HG03139 (cell line): ENCODE measurements around the gene AIFM1.
"Not testable (repeated sequence)": the region's sequence is repeated elsewhere in the genome, so short reads cannot be mapped to it uniquely, and the experiment has no call there.

Experiments used
- ATAC-seq: cut with Tn5 transposase; IDR thresholded peaks from one replicate; pipeline ENCODE4 v1.9.1; 2021; ENCODE audit not compliant: unreplicated experiment

AIFM1 gene

DNA sequence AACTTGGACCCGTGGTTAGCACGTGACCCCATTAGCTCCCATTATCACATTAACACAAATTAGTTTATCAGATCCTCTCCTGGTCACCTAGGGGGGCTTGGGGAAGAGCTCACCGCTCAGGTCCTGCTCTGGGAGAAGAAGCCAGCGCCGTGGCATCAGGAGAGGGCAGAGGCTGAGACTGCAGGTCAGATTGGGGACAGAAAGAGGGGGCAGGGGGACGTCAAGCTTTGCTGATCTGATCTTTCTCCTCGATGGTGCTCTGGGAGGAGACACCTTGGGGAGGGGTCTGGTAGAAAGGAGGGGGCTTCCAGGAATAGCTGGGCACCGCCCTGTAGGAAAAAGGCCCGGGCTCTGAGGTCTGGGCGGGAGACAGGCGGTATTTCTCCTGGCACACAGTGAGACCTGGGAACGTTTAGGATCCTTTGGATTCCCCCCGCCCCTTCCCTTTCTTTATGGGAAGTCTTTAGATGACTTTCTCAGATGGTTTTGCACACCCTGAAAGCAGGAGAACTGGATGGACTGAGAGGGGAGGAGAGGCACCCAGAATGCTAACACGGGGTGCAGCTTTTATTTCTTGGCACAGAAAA lies 46.2 kb downstream of the AIFM1 start:
- no peak for ATAC-seq

DNA sequence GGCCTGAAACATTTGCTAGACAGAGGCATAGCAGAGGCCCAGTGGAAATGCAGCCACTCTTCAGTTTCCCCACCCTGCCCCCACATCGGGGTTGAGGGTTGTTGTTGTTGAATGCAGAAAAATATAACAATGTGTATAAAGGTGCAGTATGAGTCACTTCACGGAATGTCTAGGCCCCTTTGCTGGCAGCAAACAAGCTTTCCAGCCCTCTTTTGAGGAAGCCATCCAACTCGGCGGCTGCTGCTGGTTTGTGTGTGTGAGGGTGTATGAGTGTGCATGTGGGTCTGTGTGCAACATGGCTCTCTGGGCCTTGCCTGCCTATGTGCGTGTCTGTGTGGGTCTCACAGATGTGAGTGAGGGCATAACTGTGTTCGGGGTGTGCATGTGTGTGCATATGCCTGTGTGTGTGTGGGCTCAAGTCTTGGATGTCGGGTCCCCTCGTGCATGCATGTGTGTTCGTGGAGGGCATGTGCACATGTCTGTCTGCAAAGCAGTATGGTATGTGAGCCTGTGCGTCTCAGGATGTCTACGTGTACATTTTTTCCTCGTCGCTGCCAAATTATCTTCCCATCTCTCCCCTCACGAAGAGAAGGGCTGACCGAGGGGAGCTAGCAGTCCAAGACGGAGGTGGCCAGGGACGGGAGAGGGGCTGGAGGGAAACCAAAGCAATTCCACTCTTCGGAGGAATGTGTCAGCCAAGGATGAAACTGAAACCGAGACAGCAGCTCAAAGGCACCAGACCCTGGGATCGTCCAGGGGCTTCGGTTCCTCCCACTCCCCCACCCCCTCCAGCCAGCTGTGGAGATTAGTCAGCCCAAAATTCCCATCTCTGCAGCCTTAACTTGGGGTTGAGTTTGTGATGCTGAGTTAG lies 47.0 kb downstream of the AIFM1 start:
- ATAC-seq, result no peak

- ATAC-seq, result no peak
Measured at GRCh38 chrX:130117166-130117565, 48.5 kb downstream of the AIFM1 start.

DNA sequence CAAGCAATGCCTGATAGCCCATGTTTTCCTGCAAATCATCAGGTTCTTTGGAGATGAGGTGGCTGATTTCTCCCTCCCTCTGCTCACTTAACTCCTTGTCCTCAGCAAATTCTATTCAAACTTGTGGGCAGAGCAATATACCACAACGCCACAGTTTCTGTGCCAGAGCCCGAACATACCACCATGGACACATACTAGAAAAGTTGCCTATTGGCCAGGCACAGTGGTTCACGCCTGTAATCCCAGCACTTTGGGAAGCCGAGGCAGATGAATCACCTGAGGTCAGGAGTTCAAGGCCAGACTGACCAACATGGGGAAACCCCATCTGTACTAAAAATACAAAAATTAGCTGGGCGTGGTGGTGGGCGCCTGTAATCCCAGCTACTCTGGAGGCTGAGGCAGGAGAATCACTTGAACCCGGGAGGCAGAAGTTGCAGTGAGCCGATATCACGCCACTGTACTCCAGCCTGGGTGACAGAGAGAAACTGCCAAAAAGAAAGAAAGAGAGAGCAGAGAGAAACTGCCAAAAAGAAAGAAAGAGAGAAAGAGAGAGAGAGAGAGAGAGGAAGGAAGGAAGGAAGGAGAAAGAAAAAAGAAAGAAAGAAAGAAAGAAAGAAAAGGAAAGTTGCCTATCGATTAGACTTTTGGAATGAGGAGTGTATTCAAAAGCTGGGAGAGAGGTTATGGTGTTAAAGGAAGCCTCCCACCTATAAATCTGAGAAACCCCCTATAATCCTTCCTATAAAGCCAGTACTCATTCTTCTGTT lies 50.3 kb downstream of the AIFM1 start:
- ATAC-seq, result not testable (repeated sequence)

DNA sequence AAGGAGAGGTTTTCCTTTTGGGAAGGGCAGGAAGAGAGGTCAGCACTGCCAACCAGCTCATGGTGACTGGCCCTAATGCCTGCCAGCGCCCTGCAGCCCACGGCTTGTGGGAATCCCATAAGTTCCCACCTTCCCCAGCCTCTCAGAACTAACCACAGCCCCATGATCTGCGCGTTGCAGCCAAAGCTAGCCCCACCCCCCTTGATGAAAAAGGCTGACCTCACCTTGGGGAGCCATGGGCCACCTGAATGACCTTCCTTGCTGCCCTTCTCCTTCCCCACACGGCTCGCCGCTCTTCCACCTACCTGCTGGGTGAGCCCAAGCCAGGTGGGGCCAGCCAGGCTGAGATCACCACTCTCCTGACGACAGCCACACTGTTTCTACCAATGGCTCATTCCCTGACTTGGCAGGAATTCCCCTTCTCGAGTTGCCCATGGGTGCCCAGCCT lies 51.5 kb downstream of the AIFM1 start:
- ATAC-seq, result no peak

- no peak for ATAC-seq
Measured at GRCh38 chrX:130111220-130112154, 54.2 kb downstream of the AIFM1 start.

- ATAC-seq, result no peak
Measured at GRCh38 chrX:130110379-130111219, 55.0 kb downstream of the AIFM1 start, which contains the start of gene ELF4. TSS of gene ELF4 (minus strand) at chrX:130110497. CDS start at chrX:130081330, 29,167 bp downstream.

- no peak for ATAC-seq
Measured at GRCh38 chrX:130109429-130110378, 55.9 kb downstream of the AIFM1 start.

DNA sequence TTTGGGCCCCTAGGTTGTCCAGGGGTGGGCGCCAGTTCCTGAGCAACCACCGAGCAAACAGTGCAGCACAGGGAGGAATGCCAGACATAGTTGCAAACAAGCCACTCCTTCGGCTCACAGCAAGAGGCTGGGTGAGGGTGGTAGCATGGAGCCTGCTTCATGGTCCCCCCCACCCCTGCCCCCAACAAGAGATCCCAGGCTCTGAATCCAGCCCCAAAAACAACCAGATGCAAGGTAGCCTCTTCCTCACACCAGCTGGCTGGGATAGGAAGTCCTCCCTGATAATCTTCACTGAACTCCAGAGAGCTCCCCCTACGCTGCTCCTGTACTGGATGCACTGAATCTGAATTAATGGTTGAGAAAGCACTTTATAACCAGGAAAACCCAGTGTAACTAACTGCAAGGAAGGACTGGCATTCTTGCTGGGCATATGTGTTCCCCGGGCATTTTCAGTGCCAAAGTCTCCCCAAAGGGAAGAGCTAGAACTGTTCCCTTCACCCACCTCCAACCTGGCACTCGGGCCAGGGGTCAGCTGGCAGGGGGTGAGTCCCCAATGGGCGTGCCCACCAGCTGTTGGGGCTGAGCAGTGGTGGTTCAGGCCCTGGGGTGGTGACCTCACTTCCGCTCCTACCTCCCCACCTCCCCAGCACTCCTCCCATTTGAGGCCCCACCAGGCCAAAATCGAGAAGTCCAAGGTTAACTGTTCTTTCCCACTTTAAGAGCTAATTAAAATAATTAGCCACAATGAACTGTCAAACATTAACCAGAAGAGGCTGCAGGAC lies 56.8 kb downstream of the AIFM1 start:
- peak; percentile 75 for ATAC-seq

GRCh38 chrX:130106071-130106470 lies 59.6 kb downstream of the AIFM1 start:
- ATAC-seq, result no peak

DNA sequence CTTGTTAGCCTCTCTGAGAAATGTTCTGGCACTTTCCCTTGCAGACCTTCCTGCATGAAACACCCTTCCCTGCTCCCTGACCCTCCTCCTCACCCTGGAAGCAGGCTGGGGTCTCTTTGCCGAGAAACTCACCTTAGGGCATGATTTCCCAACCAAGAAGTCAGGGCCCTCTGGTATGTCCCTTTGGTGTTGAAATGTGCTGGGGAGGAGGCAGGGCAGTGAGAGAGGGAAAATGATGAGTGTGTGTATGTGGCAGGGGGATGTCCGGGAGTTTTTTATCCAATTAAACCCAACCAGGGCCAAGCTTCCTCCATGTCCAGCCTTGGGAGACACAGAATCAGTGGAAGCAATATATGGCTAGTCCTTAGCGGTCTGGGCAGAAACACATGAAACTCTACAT lies 60.4 kb downstream of the AIFM1 start:
- ATAC-seq, result no peak

- ATAC-seq, result no peak
Measured at GRCh38 chrX:130103605-130104004, 62.0 kb downstream of the AIFM1 start.

DNA sequence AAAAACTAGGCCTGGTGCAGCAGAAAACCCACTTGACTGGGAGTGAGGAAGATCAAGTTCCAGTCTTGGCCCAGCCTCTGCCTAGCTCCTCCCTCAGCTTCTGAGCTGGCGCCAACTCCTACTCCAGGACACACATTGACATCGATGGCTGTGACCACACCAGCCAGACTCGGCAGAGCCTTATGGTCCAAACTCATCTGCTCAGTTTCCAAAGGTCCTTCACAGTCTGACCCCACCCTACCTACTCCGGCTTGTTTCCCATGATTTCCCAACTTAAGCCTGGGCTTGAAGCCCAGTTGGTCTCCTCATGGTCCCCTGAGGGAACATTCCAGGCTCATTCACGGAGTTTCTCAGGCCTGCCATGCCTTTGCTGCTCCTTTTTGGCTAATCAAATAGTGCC lies 65.5 kb downstream of the AIFM1 start:
- ATAC-seq, result no peak

GRCh38 chrX:130098210-130098552 lies 67.5 kb downstream of the AIFM1 start:
- ATAC-seq, result no peak

DNA sequence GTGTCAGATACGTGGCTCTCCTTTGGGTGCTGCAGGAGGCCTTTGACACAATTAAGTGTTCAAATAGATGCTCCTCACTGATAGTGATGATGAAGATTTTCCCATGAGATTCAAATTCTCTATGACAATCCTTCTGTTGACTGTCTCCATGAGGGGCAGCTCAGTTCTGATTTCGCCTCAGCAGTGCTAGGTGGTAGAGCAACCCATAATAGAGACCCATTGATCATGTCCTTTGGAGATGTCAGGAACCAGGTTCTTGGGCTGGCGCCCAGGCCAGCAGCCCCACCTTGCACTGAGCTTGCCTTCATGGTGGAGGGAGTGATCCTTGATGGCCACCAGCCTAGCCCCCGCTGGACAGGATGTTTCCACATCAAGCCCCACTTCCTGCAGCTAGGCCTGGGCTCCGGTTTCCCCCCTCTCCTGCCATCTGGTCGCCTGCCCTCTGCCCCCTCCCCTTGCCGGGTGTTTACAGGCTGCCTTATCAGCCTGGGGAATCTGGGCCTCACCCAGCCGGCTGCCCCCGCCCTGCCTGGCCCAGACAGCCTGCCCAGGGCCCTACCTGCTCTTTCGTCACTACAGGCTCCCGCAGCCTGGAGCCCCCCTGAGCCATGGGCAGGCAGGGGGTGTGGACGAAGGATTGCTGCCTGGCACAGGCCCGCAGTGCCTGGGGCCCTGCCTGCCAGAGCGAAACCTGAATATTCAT lies 68.0 kb downstream of the AIFM1 start:
- no peak for ATAC-seq

GRCh38 chrX:130095249-130096030 lies 70.2 kb downstream of the AIFM1 start:
- no peak for ATAC-seq
